Gastroesophageal sphincter (tissue), 4 donors: ENCODE results near the gene TSFM. TPM values are rescaled to one million over a fixed set of nuclear protein-coding genes. Genes with fewer than 3 reads are reported as not detected.

Experiments
- ATAC-seq: fragments of 150-250 bp; one replicate; pipeline ENCODE4 v1.9.1; 2016; ENCODE audit warnings: mild to moderate bottlenecking, moderate library complexity
- H3K27ac ChIP-seq, 4 donors: fragments of 200-600 bp; sonication (generic) in 3 of 4; 1 replicate in 3 of 4; 2 replicates in 1 of 4; pipeline ENCODE4 v1.5.1; 2016 to 2019
- H3K27me3 ChIP-seq: fragments of 200-600 bp; sonication (generic); one replicate; pipeline ENCODE4 v1.5.1; 2019
- H3K36me3 ChIP-seq, 2 donors: fragments of 200-600 bp; sonication (generic); one replicate each; pipeline ENCODE4 v1.5.1; 2019; ENCODE audit warnings: control low read depth in 1 of 2
- H3K4me1 ChIP-seq, 3 donors: fragments of 200-600 bp; sonication (generic); 1 replicate in 2 of 3; 2 replicates in 1 of 3; pipeline ENCODE4 v1.5.1; 2016 to 2019; ENCODE audit warnings: control low read depth in 2 of 3
- H3K4me3 ChIP-seq, 2 donors: fragments of 200-600 bp; sonication (generic); one replicate each; pipeline ENCODE4 v1.5.1; 2019; ENCODE audit warnings: mild to moderate bottlenecking in 1 of 2, moderate library complexity in 1 of 2
- H3K9me3 ChIP-seq, 3 donors: fragments of 200-600 bp; sonication (generic); one replicate each; pipeline ENCODE4 v1.5.1; 2017 to 2019; ENCODE audit warnings: control low read depth in 2 of 3
- CTCF ChIP-seq, 4 experiments: fragments of 200-600 bp in 2 of 4; fragments of 450-650 bp in 2 of 4; sonication (generic) in 1 of 4; IDR thresholded peaks; one replicate each; pipeline ENCODE4 v1.5.1; 2017 to 2019; ENCODE audit warnings: antibody characterized with exemption in 4 of 4, mild to moderate bottlenecking in 2 of 4, moderate library complexity in 2 of 4
- EP300 ChIP-seq: sonication (generic); formaldehyde crosslinking; IDR thresholded peaks from one replicate; pipeline ENCODE4 v1.6.1; 2017; ENCODE audit warnings: antibody characterized with exemption, mild to moderate bottlenecking
- POLR2A ChIP-seq, 2 donors: fragments of 450-650 bp; IDR thresholded peaks; one replicate each; pipeline ENCODE4 v1.6.1; 2017; ENCODE audit warnings: antibody characterized with exemption in 2 of 2, mild to moderate bottlenecking in 2 of 2, moderate library complexity in 1 of 2
- POLR2AphosphoS5 ChIP-seq: sonication (generic); formaldehyde crosslinking; IDR thresholded peaks from one replicate; pipeline ENCODE4 v1.6.1; 2017; ENCODE audit warnings: antibody characterized with exemption
- WGBS, 2 donors: methylation state at CpG; one replicate each; pipeline ENCODE4 v1.1.5; 2018; ENCODE audit warnings: low coverage in 1 of 2; 5-methylcytosine and 5-hydroxymethylcytosine counted together
- total RNA-seq, 4 donors: library from RNA; depleted of rRNA; stranded (reverse); fragments of >200 nt; gene quantifications; one replicate each; pipeline ENCODE4 v1.1.0, GENCODE V29; 2016

The TSFM gene
- total RNA-seq, 4 donors from 2014 or later = 26.4 to 30.9 (median 29.1) TPM

GRCh38 chr12:57735952-57736740 is 46.4 kb upstream of the TSFM start:
- Histone ChIP-seq H3K4me1 (peaks cover 4 to 39% (median 31%) of the 10 kb centered on the region in 3 donors), H3K9me3 (no peaks in the 10 kb centered on the region), H3K27me3 (peaks cover 98% of the 10 kb centered on the region), H3K27ac (no peak overlapping the region), H3K36me3 (no peaks in the 10 kb centered on the region), H3K4me3 (peak overlapping the region in 1 of 2 donors; percentile 26)
- no peak for TF ChIP-seq POLR2A (IDR thresholded peaks at IDR 0.05)
- TF ChIP-seq CTCF (IDR thresholded peaks at IDR 0.05) = peak in 2 of 4 experiments; percentile 10 to 20
- TF ChIP-seq EP300 = no peak
- 15 to 27% methylated on average over 6 to 12 of the region's 49 CpGs for WGBS, 2 donors
- ATAC-seq = no peak

- TF ChIP-seq CTCF (IDR thresholded peaks at IDR 0.05) (no peak), EP300 (no peak), POLR2A (IDR thresholded peaks at IDR 0.05) (no peak)
- Histone ChIP-seq H3K27ac (peak overlapping the region in 1 of 4 donors; percentile 38), H3K27me3 (peaks cover 98% of the 10 kb centered on the region), H3K36me3 (no peaks in the 10 kb centered on the region), H3K4me3 (peak overlapping the region in 1 of 2 donors; percentile 50), H3K4me1 (peaks cover 4 to 39% (median 31%) of the 10 kb centered on the region in 3 donors), H3K9me3 (no peaks in the 10 kb centered on the region)
- no peak for ATAC-seq
- 0 to 60% methylated on average over 2 to 4 of the region's 31 CpGs for WGBS, 2 donors
These were observed 45.7 kb upstream of the TSFM start for GRCh38 chr12:57736741-57737466.

- H3K27ac ChIP-seq = peak overlapping the region in 1 of 4 donors; percentile 38
- peaks cover 4 to 39% (median 31%) of the 10 kb centered on the region in 3 donors for H3K4me1 ChIP-seq
- WGBS, 2 donors = 0% methylated on average over 2 of the region's 110 CpGs; no CpG with 5 or more reads in 1 of the 2 donors
- peak; percentile 10 for ATAC-seq
- peaks cover 92% of the 10 kb centered on the region for H3K27me3 ChIP-seq
- H3K36me3 ChIP-seq = no peaks in the 10 kb centered on the region
- peak overlapping the region; percentile 3 to 50 for H3K4me3 ChIP-seq
- no peak for TF ChIP-seq POLR2AphosphoS5
- no peak for TF ChIP-seq POLR2A (IDR thresholded peaks at IDR 0.05)
- TF ChIP-seq CTCF (IDR thresholded peaks at IDR 0.05) = peak in 2 of 4 experiments; percentile 26 to 35
- TF ChIP-seq EP300 = no peak
- H3K9me3 ChIP-seq = no peaks in the 10 kb centered on the region
These were observed 44.8 kb upstream of the TSFM start for GRCh38 chr12:57737467-57738460.

DNA sequence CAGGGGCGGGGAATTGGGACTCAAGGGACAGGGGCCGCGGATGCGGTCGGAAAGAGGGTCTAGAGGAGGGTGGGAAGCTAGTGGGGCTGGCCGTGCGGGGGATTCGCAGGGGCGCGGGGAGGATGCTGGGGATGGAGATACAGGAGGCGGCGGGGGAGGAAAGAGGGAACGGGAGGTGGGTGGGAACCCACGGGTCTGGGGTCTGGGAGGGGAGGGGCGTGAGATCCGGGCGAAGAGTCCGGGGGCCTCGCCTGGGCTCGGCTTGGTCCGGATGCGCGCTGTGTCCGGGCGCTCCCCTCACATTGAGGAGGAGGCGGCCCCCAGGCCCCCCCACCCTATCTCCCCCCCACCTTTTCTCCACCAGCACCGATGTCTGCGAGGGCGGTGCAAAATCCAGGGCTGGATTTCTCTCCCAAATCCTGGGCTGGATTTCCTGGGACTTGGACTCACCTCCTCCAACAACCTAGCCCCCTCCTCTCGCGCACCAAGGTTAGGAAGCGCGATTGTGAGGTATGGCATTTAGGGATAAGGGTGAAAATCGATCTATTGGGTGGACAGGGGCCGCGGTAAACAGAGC is 43.8 kb upstream of the TSFM start, which contains the start of gene AGAP2:
AGAP2 (minus strand) TSS at position 82 of the 577 bp plus-strand sequence. CDS start 496 bp downstream, outside the sequence.
- TF ChIP-seq POLR2A (IDR thresholded peaks at IDR 0.05) (no peak), POLR2AphosphoS5 (no peak), EP300 (no peak), CTCF (IDR thresholded peaks at IDR 0.05) (no peak)
- Histone ChIP-seq H3K9me3 (no peaks in the 10 kb centered on the region), H3K36me3 (no peaks in the 10 kb centered on the region), H3K4me1 (peaks cover 4 to 39% (median 31%) of the 10 kb centered on the region in 3 donors), H3K4me3 (peak within 1 kb of the TSS; percentile 3 to 50), H3K27ac (peak within 1 kb of the TSS in 1 of 4 donors; percentile 38), H3K27me3 (peaks cover 83% of the 10 kb centered on the region)
- 0 to 4% methylated on average over 4 to 21 of the region's 36 CpGs for WGBS, 2 donors
- no peak for ATAC-seq
